Activated CD8-positive, alpha-beta memory T cell treated with anti-CD3 and anti-CD28 coated beads for 36 hours (primary cell): ENCODE data around the gene JARID2. TPM values are rescaled to one million over a fixed set of nuclear protein-coding genes. Genes with fewer than 3 reads are reported as not detected.

ENCODE experiments used
- CTCF ChIA-PET: fragments of 350-600 bp; sonication (Branson Sonifier 250); formaldehyde crosslinking; loops from one replicate; lab custom pipeline; 2021; ENCODE audit warnings: antibody characterized with exemption; lab: Charles Lee
- POLR2A ChIA-PET: fragments of 350-600 bp; sonication (Branson Sonifier 250); formaldehyde crosslinking; loops from one replicate; lab custom pipeline; 2021; ENCODE audit warnings: antibody characterized with exemption; lab: Charles Lee
- total RNA-seq, 2 experiments: library from RNA; stranded (reverse); gene quantifications; one replicate each; pipeline ENCODE4 v1.2.3, GENCODE V29; 2021

Gene JARID2
- total RNA-seq, 2 experiments from 2014 or later = 25.9 to 26.6 TPM

DNA sequence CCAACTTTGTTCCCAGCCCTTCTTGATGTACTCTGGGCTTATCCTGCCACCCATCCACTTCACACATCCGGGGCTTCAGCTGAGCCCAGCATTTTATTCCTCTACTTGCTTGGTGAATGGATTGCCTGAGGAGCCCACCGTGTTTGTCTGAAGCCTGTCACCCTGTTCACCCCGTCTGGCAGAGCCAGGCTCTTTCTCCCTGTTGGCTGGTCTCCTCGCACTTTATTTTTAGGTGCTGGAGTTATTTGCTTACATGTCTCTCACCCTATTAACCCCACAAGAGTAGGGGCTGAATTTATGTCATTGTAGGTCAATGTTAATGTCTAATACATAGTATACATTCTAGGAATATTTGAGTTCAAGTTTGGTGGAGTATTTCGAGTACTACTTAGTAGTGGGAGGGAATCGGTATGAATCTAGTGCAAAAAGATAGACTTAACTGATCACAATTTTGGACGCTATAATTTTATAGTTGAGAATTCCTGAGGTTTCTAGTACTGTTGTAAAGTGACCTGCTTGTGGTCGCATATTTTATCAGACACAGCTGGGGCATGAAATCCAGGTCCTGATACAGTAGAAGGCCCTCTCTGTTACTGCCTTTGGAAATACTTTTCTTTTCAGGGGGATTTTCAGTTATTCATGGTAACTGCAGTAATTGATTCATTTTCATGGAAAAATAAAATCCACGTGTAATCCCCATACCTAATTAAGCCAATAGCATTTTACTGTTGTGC is 10.8 kb downstream of the JARID2 start:
- ChIA-PET CTCF (interaction anchor here (1.6 kb wide), 1 partner anchor 40 kb away, joined by 6 read pairs; no protein-coding TSS in a partner anchor), POLR2A (no interaction called here)

DNA sequence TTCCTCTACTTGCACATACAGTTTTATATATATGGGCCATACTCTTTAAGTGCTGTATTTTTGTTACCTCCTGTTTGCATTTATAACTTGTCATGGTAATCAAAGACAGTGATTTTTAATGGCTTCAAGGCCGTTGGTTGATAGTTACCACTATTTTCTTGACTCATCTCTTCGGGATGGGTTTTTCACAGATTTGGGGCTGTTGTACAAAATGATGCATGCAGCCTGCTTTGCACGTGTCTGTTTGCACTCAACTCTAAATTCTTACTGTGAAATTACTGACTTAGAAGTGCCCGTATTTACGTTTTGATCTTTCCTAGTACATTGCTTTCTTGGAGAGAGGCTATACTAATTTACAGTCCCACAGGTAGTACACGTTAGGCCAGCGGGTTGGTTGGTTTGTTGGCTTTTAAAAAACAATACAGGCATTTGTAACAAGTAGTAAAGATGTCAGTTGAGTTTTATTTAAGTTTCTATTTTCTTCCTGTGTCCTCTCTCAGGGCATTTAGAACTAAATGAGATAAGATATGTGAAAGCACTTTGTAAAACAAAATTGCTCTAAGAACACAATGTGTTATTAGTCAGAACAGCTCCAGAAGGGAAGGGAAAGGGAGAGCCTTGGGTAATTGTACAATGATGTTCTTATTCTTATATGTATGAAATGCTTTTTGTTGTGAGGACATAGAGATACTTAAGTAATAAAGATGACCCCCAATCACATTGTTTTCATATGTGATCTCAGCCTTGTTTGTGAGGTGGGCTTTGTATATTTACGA is 11.7 kb downstream of the JARID2 start:
- ChIA-PET POLR2A (no interaction called here), CTCF (no interaction called here)

DNA sequence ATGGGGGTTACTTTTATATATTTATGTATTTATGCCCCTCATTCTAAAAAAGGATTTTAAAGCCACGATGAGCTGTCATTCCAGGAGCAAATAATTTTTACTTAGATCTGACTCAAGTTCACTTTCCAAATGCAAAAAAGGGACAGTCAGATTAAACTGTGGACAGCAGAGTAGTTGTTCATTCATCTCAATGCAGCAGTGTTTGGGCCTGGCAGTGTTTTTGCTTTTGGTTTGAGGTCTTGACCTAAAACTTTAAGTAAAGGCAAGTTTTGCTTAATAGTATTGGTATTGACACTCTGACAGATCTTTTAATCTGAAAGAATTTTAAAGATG is 13.9 kb downstream of the JARID2 start:
- POLR2A ChIA-PET = no interaction called here
- CTCF ChIA-PET = interaction anchor here (0.6 kb wide), 1 partner anchor 10 kb away, joined by 3 read pairs; no protein-coding TSS in a partner anchor

DNA sequence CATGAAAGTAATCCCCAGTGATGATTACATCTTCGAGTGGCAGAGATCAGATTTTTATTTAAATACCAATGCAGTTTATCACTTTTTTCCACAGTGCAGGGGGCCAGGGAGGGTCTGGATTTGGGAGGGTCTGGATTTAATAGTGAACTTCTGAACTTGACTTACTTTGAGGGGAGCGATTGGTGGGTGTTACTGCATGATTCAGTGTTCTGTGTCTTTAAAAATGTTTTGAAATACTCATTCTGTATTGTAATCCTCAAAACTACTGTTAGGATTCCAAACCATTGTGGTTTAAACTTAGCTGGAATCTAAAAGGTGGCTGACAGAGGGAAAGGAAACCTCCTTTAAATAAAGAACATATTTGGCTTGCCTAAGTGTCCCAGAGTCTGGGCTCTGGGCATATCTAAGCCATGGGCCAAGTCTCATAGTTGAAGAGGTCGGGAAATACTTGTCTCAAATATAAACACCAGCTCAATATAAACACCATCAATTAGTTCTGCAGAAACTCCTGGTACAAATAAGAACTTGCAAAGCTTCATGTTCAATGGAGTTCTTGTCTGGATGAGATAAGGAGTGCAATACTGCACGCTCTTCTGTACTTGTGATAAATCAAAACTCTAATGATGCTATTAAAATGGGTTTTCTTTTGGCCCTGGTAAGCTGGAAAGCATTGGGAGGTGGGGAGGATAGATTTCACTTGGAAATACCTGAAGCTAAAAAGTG is 14.4 kb downstream of the JARID2 start:
- POLR2A ChIA-PET = no interaction called here
- CTCF ChIA-PET = interaction anchor here (0.6 to 1.0 kb wide), 2 partner anchors 9 to 40 kb away, joined by 3 read pairs; no protein-coding TSS in a partner anchor

DNA sequence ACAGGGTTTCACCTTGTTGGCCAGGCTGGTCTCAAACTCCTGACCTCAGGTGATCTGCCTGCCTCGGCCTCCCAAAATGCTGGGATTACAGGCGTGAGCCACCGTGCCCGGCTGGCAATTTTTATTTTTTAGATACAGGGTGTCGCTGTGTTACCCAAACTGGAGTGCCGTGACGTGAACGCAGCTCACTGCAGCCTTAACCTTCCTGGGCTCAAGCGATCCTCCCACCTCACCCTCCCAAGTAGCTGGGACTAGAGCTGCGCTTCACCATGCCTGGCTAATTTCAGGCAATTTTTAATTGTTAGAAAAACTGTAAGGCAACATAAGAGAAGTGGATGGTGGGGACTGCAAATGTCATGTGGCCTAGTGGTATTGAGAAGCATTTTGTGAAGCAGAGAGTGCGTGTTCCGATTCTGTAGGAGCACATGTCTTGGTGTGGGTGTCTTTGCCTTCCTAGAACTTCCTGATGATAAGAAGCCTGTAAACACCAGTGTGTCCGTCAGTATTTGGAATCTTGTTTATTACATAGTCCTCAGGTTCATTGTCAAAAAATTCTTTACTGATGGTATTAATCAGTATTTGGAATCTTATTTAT is 18.0 kb downstream of the JARID2 start:
- ChIA-PET CTCF (no interaction called here), POLR2A (no interaction called here)

DNA sequence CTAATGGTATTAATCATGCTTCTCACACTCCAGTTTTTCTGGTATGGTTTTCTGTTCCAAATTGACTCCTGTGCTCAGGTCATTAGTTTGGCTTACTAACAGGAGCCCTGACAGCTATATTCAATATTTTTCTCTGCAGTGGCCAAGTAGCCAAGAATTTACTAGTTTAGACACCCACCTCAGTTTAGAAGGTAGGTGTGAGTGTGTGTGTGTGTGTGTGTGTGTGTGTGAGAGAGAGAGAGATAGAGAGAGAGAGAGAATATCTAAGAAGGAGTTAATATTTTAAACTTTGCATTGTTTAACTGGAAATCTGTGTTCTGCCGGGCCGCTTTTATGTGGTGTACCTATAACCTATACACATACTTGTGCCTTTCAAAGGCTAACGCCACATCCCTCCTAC is 18.5 kb downstream of the JARID2 start:
- ChIA-PET POLR2A (no interaction called here), CTCF (interaction anchor here (0.6 kb wide), 1 partner anchor 493 kb away, joined by 3 read pairs; no protein-coding TSS in a partner anchor)

DNA sequence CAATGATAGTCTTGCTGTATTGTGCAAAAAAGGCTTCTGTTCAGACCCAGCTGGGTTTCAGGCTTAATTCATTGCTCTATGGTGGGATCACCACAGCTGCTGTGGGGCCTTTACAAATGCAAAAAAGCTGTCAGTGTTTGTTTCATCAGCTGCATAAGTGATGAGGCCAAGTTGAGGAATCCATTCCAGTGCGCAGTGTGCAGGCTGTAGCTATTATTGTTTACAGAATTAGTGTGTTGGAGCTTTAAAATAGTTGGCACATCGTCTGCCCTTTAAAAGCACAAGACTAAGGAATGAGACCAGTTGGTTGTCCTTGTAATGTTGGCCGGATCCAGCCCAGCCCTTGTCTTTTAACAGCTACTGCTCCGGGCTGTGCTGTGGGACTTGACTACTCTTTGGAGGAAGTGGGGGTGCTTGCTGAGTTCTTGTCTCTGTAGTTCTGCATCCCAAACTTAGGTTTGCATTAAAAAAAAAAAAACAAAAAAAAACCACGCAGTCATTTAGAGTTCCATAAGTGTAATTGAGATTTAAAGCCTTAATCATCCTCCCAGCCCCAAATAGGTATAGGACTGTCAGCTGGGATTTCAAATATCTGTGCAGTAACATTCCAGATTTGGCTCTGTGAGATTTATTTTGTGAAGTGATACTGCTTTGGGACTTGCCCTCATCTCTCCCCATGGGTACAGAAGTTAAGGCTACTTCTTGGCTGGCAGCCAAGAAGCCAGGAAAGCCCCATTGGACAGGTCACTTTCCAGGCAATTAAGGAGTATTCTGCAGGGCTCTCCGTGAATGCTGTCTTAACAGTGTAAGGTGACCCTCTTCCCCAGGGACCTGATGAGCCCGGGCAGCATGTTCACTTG is 19.3 kb downstream of the JARID2 start:
- POLR2A ChIA-PET = interaction anchor here (0.7 kb wide), 1 partner anchor 57 kb away, joined by 5 read pairs; no protein-coding TSS in a partner anchor
- CTCF ChIA-PET = interaction anchor here (0.6 to 1.6 kb wide), 2 partner anchors 12 to 494 kb away, joined by 3 to 4 read pairs; no protein-coding TSS in a partner anchor

DNA sequence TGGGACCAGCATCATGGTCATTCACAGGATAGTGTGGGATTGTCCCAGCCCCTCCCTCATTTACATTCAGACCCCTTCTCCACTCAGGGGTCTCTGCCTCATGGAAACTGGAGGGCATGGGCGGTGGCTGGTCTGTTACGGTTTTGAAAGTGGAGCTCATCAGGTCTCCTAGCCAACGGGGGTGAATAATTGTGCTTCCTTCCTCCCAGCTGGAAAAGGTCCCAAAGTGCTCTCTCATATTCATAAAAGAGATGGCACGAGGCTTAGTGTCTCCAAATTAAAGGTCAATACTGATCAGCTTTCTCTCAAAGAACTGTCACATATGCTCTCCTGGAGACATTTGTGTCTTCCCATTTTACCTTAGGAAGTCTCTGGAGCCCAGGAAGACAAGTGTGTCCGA is 19.9 kb downstream of the JARID2 start:
- ChIA-PET POLR2A (interaction anchor here (0.6 kb wide), 1 partner anchor 288 kb away, joined by 6 read pairs; no protein-coding TSS in a partner anchor), CTCF (interaction anchor here (1.6 kb wide), 1 partner anchor 13 kb away, joined by 4 read pairs; no protein-coding TSS in a partner anchor)

DNA sequence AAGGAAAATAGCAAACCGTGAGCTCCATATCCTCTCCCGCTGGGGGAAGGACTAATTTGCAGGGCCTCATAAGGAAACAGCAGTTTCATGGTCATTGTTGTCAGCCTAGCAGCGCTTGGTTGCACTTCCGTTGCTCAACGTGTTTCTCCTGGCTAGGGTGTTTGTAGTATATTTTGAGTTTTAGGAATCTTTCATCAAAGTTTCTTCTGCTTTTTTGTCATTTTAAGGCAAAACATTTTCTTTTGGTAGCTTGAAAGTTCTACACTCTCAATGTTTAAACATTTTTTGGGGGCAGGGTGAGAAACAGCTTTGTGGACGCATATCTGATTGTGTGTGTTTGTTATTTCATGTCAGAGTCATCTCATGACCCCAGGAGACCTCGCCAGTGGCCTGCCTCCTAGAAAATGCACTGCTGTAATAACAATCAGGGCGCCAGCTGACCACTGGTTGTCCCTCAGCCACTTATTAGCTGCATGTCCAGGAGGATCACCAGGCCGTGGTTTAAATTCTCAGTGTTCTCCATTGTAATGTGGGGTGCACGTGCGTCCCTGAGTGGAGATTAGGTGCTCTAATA is 20.6 kb downstream of the JARID2 start:
- ChIA-PET POLR2A (interaction anchor here (0.6 kb wide), 1 partner anchor 289 kb away, joined by 6 read pairs; no protein-coding TSS in a partner anchor), CTCF (interaction anchor here (1.6 kb wide), 1 partner anchor 13 kb away, joined by 4 read pairs; no protein-coding TSS in a partner anchor)

DNA sequence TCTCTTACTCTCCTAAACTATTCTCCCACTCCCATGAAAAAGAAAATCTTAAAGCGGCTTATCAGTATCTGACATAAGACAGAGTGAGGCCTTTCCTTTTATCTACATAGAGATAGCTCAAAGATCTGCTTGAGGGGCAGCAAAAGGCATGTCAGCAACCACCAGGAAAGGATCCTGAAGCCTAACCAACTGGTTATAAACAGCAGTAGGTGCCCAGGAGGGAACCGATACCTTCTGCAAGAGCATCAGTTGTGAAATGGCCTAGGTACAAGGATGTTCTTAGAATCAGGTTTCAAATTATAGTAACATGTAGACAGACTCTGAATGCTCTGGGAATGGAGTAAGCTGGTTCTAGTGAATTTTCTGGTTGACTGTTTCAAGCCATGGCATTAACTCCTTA is 21.4 kb downstream of the JARID2 start:
- ChIA-PET POLR2A (no interaction called here), CTCF (no interaction called here)

DNA sequence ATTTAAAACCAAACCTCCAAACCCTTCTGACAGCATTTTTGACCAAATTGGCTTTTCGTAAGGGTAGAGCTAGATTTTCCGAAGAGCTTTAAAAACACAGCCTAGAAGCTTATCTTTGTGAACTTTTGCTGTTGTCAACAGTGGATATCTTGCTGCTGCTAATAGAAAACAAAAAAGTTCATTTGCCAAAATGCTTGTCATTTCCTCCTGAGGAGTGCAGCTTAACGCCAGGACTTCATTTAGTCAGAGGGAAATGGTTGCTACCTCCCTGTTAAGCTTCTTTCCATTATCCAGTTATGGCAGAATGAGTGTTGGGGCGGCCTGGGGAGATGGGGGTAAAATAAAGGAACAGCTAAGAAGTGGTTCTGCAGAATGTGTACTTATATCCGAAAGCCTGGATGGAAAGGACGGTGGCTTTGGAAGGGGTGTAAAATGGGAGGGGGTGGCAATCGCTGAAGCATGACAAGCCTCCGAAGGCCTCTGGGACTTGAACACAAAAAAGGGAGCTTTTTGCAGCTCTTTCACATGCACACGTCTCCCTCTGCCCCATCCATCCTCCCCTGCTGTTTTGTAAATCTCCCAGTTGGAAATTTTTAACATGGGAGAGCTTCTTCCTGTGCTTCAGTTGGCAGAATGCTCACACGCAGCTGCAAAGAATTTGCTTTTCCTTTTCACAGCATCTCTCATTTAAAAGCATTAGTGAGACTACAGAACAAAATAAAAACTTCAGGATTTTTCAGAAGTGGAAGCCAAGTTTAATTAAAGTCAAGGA is 22.5 kb downstream of the JARID2 start:
- CTCF ChIA-PET = no interaction called here

DNA sequence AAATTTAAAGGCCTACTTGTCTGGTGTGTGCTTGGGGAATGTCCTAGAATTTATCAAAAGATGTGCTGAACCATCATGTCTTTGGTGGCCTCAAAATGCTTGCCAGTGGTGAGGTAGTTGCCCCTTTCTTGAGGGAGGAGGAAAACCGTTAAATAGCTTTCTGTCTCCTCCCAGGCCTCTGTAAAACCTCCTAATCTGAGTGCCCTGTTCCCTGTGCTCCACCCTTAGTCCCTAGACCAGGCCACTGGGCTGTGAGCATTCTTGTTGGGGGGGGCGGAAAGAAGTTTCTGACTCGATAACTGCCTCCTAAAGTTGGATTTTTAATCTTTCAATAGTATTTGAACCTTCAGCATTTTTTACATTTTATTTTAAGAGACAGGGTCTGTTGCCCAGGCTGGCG is 23.1 kb downstream of the JARID2 start:
- CTCF ChIA-PET = interaction anchor here (1.0 kb wide), 1 partner anchor 9 kb away, joined by 3 read pairs; no protein-coding TSS in a partner anchor
- POLR2A ChIA-PET = no interaction called here

More for the DNA sequence above, 22.5 kb downstream of the JARID2 start:
- POLR2A ChIA-PET = interaction anchor here (0.6 kb wide), 1 partner anchor 9 kb away, joined by 4 read pairs; no protein-coding TSS in a partner anchor

DNA sequence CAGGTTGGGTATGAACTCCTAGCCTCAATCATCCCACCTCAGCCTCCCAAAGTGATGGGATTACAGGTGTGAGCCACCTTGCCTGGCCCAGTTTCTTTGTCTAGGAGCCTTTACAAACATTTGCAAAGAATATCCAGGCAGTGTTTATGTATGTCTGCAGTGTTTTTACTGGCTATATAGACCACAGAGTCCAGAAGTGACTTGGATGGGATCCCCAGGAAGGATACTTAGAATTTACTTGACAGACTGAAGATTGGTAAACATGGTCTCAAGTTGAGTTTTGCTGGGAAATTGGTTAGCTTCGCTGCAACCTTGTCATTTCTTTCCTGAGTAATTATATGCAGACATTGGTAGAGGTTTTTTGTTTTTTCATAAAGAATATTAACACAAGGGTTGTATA is 23.8 kb downstream of the JARID2 start:
- CTCF ChIA-PET = interaction anchor here (1.0 kb wide), 1 partner anchor 10 kb away, joined by 3 read pairs; no protein-coding TSS in a partner anchor
- POLR2A ChIA-PET = no interaction called here

DNA sequence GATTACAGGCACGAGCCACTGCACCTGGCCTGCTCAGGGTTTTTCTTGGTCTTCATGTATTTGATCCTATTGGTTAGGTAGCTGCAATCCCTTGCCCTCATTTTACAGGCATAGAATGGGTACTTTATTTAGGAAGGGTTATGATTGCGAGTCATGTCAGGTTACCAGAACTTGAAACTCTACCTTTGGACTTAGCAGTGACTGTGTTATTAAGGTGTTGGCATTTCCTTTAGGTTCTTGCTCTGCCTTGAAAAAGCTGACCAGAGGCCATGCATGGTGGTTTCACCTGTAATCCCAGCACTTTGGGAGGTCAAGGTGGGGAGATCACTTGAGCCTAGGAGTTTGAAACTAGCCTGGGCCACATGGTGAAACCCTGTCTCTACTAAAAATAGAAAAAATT is 24.5 kb downstream of the JARID2 start:
- ChIA-PET CTCF (interaction anchor here (1.3 kb wide), 1 partner anchor 176 kb away, joined by 3 read pairs; no protein-coding TSS in a partner anchor), POLR2A (no interaction called here)

DNA sequence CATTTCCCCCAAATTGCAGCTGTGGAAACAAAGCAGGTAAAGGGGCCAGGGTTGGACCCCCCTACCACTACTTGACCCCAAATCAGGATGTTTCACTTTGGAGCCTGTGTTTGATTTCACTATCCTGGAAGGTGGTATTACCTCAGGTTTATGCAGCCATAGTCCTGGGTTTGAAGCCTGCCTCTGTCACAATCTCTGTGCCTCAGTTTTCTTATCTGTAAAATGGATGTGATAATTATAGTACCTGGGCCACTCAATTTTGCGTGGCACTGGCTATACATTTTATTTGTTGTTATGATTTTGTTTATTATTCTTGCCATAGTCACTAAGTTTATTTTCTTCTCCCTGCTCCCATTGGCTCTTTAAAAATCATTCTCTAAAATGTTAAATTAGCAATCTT is 26.7 kb downstream of the JARID2 start:
- ChIA-PET POLR2A (no interaction called here), CTCF (interaction anchor here (0.6 kb wide), 1 partner anchor 109 kb away, joined by 3 read pairs; no protein-coding TSS in a partner anchor)

DNA sequence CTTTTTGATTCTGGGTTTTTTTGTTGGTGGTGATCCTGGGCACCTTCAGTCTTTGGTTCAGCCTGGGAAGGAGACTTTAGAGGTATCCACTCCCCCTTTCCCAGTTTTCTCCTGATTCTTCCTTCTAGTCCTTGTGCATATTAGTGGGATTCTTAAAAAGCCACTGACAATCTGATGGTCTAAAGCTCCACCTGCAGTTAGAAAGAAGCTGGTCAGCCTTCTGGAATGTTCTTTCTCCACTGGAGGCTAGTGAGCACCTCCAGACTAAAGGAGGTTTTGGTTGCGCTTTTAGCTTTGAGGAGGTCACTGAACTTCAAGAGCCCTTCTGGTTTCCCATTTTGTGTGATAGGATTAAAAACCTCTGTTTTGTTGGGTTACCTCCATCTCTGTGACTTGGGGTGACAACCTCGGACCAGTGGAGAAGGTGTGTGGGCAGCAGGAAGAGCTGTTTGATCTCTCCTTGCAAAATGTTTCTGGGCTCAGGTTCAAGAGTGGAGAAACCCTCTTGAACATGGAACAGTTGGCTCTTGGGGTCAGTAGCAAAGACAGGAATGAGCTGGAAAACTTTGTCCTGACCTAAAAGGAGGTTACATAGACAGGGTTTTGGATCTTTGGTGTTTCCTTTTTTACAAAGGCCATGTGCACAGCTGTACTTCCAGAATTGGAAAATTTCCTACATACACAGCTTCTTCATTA is 29.0 kb downstream of the JARID2 start:
- POLR2A ChIA-PET = no interaction called here
- CTCF ChIA-PET = no interaction called here
